AML-193 (cell line): ENCODE measurements around the gene CYP27B1.
"Not testable (repeated sequence)": the region's sequence is repeated elsewhere in the genome, so short reads cannot be mapped to it uniquely, and the experiment has no call there.

Experiments used
- DNase-seq, 2 experiments: peaks; one replicate each; lab custom pipeline; 2025; lab: John Stamatoyannopoulos, UW

Gene CYP27B1

GRCh38 chr12:57722716-57723629 is 43.9 kb downstream of the CYP27B1 start:
- no peak for DNase-seq

DNA sequence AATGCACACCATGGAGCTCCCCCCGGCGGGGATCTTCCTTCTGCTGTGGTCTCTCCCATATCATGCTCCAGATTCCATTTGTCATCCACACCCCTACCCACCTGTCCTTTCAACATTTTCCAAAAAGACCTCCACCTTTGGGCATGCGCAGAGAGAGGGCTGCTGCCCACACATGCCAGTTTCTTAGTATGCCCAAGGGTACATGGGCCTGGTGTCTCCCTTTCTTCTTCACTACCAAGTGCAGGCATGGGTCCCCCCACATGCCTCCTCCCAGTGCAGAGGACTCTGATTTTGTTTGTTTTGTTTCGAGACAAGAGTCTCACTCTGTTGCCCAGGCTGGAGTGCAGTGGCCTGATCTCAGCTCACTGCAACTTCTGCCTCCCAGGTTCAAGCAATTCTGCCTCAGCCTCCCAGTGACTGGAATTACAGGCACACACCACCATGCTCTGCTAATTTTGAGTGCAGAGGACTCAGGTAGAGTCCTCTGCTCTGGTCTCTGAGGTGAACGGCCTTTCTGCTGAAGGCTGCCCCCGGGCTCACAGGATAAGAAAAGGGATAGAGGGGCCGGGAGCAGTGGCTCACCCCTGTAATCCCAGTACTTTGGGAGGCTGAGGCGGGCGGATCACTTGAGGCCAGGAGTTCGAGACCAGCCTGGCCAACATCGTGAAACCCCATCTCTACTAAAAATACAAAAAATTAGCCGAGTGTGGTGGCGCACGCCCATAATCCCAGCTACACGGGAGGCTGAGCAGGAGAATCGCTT is 44.9 kb downstream of the CYP27B1 start:
- not testable (repeated sequence) for DNase-seq

DNA sequence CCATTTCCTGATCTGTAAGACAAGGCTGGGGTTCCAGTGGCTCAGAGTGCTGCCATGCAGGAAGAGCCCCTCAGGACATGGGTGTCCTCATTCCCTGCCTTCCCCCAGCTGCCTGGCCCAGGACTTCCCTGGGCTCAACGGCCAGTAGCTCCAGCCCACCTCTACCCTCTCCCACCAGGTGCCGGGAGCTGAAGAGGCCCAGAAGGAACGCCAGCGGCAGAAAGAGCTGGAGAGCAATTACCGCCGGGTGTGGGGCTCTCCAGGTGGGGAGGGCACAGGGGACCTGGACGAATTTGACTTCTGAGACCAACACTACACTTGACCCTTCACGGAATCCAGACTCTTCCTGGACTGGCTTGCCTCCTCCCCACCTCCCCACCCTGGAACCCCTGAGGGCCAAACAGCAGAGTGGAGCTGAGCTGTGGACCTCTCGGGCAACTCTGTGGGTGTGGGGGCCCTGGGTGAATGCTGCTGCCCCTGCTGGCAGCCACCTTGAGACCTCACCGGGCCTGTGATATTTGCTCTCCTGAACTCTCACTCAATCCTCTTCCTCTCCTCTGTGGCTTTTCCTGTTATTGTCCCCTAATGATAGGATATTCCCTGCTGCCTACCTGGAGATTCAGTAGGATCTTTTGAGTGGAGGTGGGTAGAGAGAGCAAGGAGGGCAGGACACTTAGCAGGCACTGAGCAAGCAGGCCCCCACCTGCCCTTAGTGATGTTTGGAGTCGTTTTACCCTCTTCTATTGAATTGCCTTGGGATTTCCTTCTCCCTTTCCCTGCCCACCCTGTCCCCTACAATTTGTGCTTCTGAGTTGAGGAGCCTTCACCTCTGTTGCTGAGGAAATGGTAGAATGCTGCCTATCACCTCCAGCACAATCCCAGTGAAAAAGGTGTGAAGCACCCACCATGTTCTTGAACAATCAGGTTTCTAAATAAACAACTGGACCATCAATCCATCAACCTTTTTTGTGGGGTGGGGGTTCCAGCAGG is 46.0 kb downstream of the CYP27B1 start:
- no peak for DNase-seq

DNA sequence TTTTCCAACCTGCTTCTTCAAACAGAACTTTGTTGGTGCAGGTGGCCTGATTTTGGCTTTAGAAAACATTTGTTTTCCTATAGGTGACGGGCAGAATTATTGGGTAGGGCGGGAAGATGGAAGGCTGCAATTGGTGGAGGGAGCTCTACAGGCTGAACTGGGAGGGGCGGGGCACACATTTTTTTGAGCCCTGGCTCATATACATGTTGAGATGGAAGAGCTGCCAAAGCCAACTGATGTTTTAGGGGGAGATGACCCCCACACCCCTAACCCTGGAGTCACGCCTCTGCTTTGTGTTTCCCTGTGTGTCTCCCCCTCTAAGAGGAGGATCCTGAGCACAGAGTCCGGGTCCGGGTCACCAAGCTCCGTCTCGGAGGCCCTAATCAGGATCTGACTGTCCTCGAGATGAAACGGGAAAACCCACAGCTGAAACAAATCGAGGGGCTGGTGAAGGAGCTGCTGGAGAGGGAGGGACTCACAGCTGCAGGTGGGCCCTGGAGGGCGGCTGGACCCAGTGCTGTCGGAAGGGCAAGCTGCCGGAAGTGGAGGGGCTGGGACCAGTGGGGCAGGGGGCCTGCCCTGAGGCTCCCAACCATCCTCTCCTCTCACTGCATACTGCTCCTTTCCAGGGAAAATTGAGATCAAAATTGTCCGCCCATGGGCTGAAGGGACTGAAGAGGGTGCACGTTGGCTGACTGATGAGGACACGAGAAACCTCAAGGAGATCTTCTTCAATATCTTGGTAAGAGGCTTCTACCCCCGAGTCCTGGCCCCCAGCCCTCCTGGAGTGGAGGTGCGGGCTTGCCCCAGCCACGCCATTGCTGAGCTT is 46.9 kb downstream of the CYP27B1 start:
- no peak for DNase-seq

GRCh38 chr12:57718641-57719528 is 48.0 kb downstream of the CYP27B1 start:
- DNase-seq = no peak

DNA sequence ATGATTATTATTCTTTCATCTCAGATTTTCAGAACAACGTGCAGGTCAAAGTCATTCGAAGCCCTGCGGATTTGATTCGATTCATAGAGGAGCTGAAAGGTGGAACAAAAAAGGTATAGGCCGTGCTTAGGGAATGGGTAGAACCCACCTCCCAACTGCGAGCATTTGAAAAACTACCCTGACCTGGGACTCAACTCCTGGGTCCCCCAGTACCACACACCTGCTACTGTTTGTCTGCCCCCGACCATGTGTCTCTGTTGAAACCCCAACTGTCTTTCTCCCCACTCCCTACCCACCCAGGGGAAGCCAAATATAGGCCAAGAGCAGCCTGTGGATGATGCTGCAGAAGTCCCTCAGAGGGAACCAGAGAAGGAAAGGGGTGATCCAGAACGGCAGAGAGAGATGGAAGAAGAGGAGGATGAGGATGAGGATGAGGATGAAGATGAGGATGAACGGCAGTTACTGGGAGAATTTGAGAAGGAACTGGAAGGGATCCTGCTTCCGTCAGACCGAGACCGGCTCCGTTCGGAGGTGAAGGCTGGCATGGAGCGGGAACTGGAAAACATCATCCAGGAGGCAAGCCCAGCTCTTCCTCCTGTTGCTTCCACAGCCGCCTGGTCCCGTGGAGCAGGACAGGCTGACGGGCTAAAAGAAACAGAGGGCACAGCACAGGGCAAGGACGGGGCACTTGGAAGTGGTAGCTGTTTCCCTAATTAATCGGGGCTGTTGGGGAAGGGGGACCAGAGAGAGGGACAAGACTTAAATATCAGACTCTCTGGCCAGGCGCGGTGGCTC is 48.8 kb downstream of the CYP27B1 start:
- no peak for DNase-seq

DNA sequence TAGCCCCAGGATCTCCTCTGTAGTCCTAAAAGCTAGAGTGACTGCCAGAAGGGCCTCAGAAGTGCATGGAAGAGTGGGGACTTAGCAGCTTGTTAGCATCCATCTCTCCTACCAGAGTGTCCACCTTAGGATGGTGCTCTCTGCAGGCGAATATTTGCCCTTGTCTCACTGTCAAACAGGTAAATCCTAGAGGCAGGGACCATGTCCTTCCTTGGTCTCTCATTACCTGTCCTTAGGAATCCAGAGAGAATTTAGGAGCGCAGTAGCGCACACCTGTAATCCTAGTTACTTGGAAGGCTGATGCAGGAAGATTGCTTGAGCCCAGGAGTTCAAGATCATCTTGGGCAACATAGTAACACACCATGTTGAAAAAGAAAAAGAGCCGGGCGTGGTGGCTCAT is 49.7 kb downstream of the CYP27B1 start:
- no peak for DNase-seq

- DNase-seq = no peak
Measured at GRCh38 chr12:57716305-57716704, 50.6 kb downstream of the CYP27B1 start.

DNA sequence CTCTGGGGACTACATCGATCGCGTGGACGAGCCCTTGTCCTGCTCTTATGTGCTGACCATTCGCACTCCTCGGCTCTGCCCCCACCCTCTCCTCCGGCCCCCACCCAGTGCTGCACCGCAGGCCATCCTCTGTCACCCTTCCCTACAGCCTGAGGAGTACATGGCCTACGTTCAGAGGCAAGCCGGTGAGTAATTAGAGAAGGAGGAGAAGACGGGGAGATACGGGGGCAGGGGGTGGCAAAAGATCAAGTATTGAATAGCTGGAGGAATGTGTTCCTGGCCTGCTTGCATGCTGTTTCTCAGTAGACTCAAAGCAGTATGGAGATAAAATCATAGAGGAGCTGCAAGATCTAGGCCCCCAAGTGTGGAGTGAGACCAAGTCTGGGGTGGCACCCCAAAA is 51.1 kb downstream of the CYP27B1 start:
- DNase-seq = no peak

DNA sequence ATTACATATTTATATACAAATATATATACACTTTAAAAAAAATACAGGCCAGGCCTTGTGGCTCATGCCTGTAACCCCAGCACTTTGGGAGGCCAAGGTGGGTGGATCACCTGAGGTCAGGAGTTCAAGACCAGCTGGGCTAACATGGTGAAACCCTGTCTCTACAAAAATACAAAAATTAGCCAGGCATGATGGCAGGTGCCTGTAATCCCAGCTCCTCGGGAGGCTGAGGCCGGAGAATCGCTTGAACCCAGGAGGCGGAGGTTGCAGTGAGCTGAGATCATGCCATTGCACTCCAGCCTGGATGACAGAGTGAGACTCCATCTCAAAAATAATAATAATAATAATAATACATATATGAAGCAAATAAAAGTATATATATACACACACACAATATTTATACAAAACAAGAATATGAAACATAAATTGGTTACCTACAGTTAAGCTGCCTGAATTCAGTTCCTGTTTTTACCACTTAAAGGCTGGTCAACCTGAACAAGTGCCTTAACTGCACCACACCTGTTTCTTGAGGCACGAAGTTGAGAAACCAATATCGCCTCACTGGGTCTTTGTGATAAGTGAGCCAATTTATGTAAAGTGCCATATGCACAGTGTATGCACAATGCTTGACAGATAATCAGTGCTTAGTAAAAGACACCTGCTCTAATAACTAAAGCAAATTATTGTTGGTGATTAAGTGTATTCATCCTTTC is 51.7 kb downstream of the CYP27B1 start:
- DNase-seq = not testable (repeated sequence)

DNA sequence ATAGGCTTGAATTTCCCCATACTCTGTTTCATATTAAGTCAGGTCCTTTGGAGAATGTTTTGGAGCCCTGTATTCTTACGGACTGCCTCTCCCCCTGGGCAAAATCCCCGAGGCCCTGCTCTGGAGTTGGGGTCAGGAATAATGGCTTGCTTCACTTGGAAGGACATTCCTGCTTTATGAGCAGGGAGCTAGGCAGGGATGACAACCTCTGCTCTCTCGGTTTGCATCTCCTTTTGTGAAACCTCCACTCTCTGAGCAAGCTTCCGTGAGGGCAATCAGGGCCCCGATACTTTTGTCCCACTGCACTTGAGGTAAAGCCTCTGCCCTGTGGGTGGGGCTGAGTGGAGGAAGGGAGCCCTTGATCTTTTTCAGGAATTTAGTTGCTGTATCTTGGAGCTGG is 53.7 kb downstream of the CYP27B1 start:
- DNase-seq = no peak

DNA sequence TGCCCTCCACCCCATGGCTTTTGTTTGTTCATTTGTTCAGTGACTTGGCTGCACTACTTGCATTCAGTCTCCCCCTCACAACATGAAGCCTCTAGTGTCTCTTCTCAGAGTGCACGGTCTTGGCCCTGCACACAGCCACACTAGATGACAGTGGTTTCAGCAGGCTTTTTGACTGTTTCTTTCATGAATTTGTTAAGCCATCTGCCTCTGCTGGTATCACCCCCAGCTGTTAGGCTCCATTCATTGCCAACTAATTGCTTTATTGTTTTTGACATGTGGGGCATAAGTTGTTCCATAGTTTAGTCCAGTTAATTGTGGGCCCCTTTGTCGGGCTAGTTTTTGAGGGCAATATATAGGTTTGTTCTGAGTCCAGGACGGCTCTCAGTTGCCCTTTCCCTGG is 54.2 kb downstream of the CYP27B1 start:
- DNase-seq = no peak
